ENCODE results near the gene ZYX. TPM values are rescaled to one million over a fixed set of nuclear protein-coding genes. Genes with fewer than 3 reads are reported as not detected.

ZYX gene
- total RNA-seq, 4 donors from 2014 or later, result 26.9 to 79.9 (median 56.7) TPM

GRCh38 chr7:143392875-143393266 is 11.7 kb downstream of the ZYX start:
- no peak for TF ChIP-seq CTCF (IDR thresholded peaks at IDR 0.05; ENCODE audit: low read depth)

GRCh38 chr7:143393267-143394041 is 12.3 kb downstream of the ZYX start:
- no peak for TF ChIP-seq CTCF (IDR thresholded peaks at IDR 0.05; ENCODE audit: low read depth)

- TF ChIP-seq CTCF (IDR thresholded peaks at IDR 0.05; ENCODE audit: low read depth), result no peak
These were observed 12.9 kb downstream of the ZYX start for GRCh38 chr7:143394068-143394467.

- TF ChIP-seq CTCF (IDR thresholded peaks at IDR 0.05; ENCODE audit: low read depth), result no peak
These were observed 13.6 kb downstream of the ZYX start for GRCh38 chr7:143394777-143395176.

- TF ChIP-seq CTCF (IDR thresholded peaks at IDR 0.05; ENCODE audit: low read depth), result no peak
These were observed 14.3 kb downstream of the ZYX start for GRCh38 chr7:143395187-143396149.

GRCh38 chr7:143396182-143396581 is 15.0 kb downstream of the ZYX start:
- TF ChIP-seq CTCF (IDR thresholded peaks at IDR 0.05; ENCODE audit: low read depth), result no peak
